CD4-positive, alpha-beta T cell (primary cell): ENCODE results near the gene KCNQ1OT1. TPM values are rescaled to one million over a fixed set of nuclear protein-coding genes. Genes with fewer than 3 reads are reported as not detected.

Experiments used
- ATAC-seq: fragments of 200-7000 bp; cut with Tn5 transposase; one replicate; pipeline ENCODE4 v1.10.0; 2022; ENCODE audit warnings: mild to moderate bottlenecking; ENCODE audit not compliant: poor library complexity
- CTCF ChIA-PET: fragments of 350-600 bp; sonication (Branson Sonifier 250); formaldehyde crosslinking; loops from one replicate; lab custom pipeline; 2021; ENCODE audit warnings: antibody characterized with exemption, inconsistent platforms; lab: Charles Lee
- POLR2A ChIA-PET: fragments of 350-600 bp; sonication (Branson Sonifier 250); formaldehyde crosslinking; loops from one replicate; lab custom pipeline; 2021; ENCODE audit warnings: antibody characterized with exemption, inconsistent platforms; lab: Charles Lee
- DNase-seq, 14 experiments: peaks; one replicate each; pipeline ENCODE4 v3.0.0-alpha.2; 2013 to 2020; ENCODE audit warnings: mixed read lengths in 2 of 14
- H3K27ac ChIP-seq, 2 donors: one replicate each; pipeline versions ENCODE4 v1.5.1 to v1.7.0; 2013; ENCODE audit warnings: low read length in 2 of 2, low read depth in 1 of 2, mild to moderate bottlenecking in 1 of 2
- H3K27me3 ChIP-seq, 2 experiments: 1 replicate in 1 of 2; 2 replicates in 1 of 2; pipeline versions ENCODE4 v1.6.1 to v1.7.0; 2013; ENCODE audit warnings: low read length in 2 of 2, control low read depth in 1 of 2, mild to moderate bottlenecking in 1 of 2, moderate library complexity in 1 of 2; ENCODE audit not compliant: insufficient read depth in 2 of 2, control insufficient read depth in 1 of 2
- H3K36me3 ChIP-seq: one replicate; pipeline ENCODE4 v1.6.1; 2013; ENCODE audit warnings: low read length, control low read depth; ENCODE audit not compliant: insufficient read depth
- H3K4me1 ChIP-seq: one replicate; pipeline ENCODE4 v1.6.1; 2013; ENCODE audit warnings: low read length, control low read depth; ENCODE audit not compliant: insufficient read depth
- H3K4me3 ChIP-seq: one replicate; pipeline ENCODE4 v1.5.1; 2013; ENCODE audit warnings: mild to moderate bottlenecking, low read length, moderate library complexity
- H3K9me3 ChIP-seq, 2 experiments: 1 replicate in 1 of 2; 2 replicates in 1 of 2; pipeline versions ENCODE4 v1.6.1 to v1.7.0; 2013; ENCODE audit warnings: low read length in 2 of 2, mild to moderate bottlenecking in 2 of 2, control low read depth in 1 of 2, moderate library complexity in 1 of 2; ENCODE audit not compliant: control insufficient read depth in 1 of 2, insufficient read depth in 1 of 2
- H3K27ac Mint-ChIP-seq: one replicate; pipeline ENCODE4 v1.8.0; 2020; ENCODE audit warnings: mixed read lengths
- H3K27me3 Mint-ChIP-seq: one replicate; pipeline ENCODE4 v1.8.0; 2021; ENCODE audit warnings: mixed read lengths
- H3K36me3 Mint-ChIP-seq: one replicate; pipeline ENCODE4 v1.8.0; 2021; ENCODE audit warnings: low read depth, mixed read lengths
- H3K4me1 Mint-ChIP-seq: one replicate; pipeline ENCODE4 v1.8.0; 2021; ENCODE audit warnings: low read depth, mixed read lengths
- H3K4me3 Mint-ChIP-seq: one replicate; pipeline ENCODE4 v1.8.0; 2020; ENCODE audit warnings: mild to moderate bottlenecking, mixed read lengths
- H3K9me3 Mint-ChIP-seq: one replicate; pipeline ENCODE4 v1.8.0; 2020; ENCODE audit warnings: mixed read lengths
- intact Hi-C, 2 experiments: fragments of 100-400 bp; cut with DNase I in 1 of 2; cut with micrococcal nuclease in 1 of 2; formaldehyde crosslinking; loops; one replicate each; pipeline versions ENCODE4 v1.15.1 to v1.9.0; 2023 to 2025; cut with DNase I, micrococcal nuclease
- total RNA-seq, 174 experiments: library from RNA in 2 of 174; stranded (reverse) in 2 of 174; gene quantifications; one replicate each; pipeline ENCODE4 v1.2.3 and lab custom pipeline; 2021 to 2026
- TF ChIP-seq, protein P1 (sequence below): fragments of 200-600 bp; IDR thresholded peaks from one replicate; pipeline ENCODE4 v1.8.0; 2022; ENCODE audit warnings: antibody characterized with exemption, mild to moderate bottlenecking

Gene KCNQ1OT1
- total RNA-seq, 2 experiments from 2014 or later = 0.17 to 0.22 TPM

DNA sequence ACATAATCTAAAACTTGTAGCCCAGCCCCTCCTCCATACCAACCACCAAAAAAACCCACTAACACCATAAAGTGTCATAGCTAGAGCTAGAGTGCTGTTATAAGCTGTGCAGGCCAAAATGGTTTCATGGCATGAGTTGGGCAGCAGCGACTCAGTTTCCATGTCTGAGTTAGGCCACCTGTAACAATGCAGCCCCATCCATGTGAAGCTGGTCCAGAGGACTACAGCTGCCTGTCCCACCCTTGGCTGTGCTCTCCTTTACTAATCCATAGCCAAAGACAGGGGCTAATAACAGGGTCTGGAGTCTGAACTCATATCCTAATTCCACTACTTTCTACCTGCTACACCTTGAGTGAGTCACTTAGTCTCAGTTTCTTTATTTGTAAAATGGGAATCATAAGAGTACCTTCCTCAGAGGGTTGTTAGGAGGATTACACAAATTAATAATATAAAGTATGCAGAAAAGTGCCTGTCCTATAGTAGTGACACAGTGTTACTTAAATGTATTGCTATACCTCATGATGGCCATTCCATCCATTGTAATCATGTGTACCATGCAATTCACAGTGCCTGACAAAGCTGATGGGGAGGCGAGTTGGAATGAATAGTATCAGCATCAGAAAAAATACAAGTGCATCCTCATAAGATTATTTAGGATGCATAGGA lies 20.6 kb downstream of the KCNQ1OT1 start:
- no peaks in the 10 kb centered on the region for H3K4me1 ChIP-seq
- Mint-ChIP-seq H3K9me3 (no peaks in the 10 kb centered on the region), H3K4me3 (no peak overlapping the region), H3K4me1 (no peaks in the 10 kb centered on the region), H3K27me3 (no peaks in the 10 kb centered on the region), H3K36me3 (peaks cover 6% of the 10 kb centered on the region), H3K27ac (no peak overlapping the region)
- no peak for ATAC-seq
- peaks cover under 1% of the 10 kb centered on the region for H3K36me3 ChIP-seq
- CTCF ChIA-PET = no interaction called here
- POLR2A ChIA-PET = no interaction called here
- TF ChIP-seq, protein P1, sequence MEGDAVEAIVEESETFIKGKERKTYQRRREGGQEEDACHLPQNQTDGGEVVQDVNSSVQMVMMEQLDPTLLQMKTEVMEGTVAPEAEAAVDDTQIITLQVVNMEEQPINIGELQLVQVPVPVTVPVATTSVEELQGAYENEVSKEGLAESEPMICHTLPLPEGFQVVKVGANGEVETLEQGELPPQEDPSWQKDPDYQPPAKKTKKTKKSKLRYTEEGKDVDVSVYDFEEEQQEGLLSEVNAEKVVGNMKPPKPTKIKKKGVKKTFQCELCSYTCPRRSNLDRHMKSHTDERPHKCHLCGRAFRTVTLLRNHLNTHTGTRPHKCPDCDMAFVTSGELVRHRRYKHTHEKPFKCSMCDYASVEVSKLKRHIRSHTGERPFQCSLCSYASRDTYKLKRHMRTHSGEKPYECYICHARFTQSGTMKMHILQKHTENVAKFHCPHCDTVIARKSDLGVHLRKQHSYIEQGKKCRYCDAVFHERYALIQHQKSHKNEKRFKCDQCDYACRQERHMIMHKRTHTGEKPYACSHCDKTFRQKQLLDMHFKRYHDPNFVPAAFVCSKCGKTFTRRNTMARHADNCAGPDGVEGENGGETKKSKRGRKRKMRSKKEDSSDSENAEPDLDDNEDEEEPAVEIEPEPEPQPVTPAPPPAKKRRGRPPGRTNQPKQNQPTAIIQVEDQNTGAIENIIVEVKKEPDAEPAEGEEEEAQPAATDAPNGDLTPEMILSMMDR = no peak
- H3K27ac ChIP-seq = no peak overlapping the region
- no peaks in the 10 kb centered on the region for H3K27me3 ChIP-seq
- no peaks in the 10 kb centered on the region for H3K9me3 ChIP-seq
- H3K4me3 ChIP-seq = no peak overlapping the region
- no peak for DNase-seq
- intact Hi-C loops = no loop called here

DNA sequence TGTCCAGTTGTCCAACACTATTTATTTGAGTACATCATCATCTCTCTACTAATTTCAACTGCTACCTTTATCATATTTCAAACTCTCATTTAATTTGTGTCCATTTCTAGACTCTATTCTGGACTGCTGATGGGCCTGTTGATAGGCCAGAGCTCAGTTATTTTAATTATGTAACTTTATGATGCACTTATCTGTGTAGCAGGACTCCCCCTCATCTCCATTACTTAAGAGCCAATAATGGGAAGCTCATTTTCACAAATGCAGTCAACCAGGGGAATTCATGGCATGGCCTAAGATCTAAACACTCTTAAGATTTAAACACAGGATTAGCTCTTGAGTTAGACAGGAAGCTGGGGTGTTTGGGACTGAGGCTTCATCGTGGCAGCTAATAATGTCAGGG lies 21.4 kb downstream of the KCNQ1OT1 start:
- Histone ChIP-seq H3K4me1 (no peaks in the 10 kb centered on the region), H3K9me3 (no peaks in the 10 kb centered on the region), H3K4me3 (no peak overlapping the region), H3K27ac (no peak overlapping the region), H3K27me3 (no peaks in the 10 kb centered on the region), H3K36me3 (peaks cover 3% of the 10 kb centered on the region)
- no peaks in the 10 kb centered on the region for H3K4me1 Mint-ChIP-seq
- intact Hi-C loops = no loop called here
- ATAC-seq (no peak), DNase-seq (no peak)
- CTCF ChIA-PET = no interaction called here
- H3K27me3 Mint-ChIP-seq = no peaks in the 10 kb centered on the region
- no peak overlapping the region for H3K27ac Mint-ChIP-seq
- POLR2A ChIA-PET = no interaction called here
- peaks cover under 1% of the 10 kb centered on the region for H3K36me3 Mint-ChIP-seq
- H3K4me3 Mint-ChIP-seq = no peak overlapping the region
- no peaks in the 10 kb centered on the region for H3K9me3 Mint-ChIP-seq
- TF ChIP-seq, protein P1 = no peak

DNA sequence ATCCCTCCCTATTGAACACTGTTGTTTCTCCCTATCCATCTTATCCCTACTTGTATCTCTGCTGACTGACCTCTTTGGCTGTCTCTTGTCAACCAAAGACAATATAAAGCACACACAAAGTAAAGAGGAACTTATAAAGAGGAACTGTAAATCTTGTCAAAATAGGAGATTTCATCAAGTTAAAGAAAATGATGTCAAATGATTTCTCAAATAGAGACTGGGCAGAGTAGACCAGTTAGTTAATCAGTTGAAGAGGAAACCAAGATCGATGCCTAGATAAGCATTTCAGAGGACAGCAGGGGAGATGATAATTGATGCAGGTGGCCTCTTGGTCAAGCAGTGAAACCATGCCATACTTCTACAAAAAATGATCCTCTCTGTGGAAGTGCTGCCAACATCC lies 22.7 kb downstream of the KCNQ1OT1 start:
- ChIA-PET POLR2A (no interaction called here), CTCF (no interaction called here)
- Mint-ChIP-seq H3K9me3 (no peaks in the 10 kb centered on the region), H3K27ac (no peak overlapping the region), H3K4me3 (no peak overlapping the region), H3K36me3 (no peaks in the 10 kb centered on the region), H3K27me3 (no peaks in the 10 kb centered on the region), H3K4me1 (no peaks in the 10 kb centered on the region)
- Histone ChIP-seq H3K9me3 (no peaks in the 10 kb centered on the region), H3K36me3 (peaks cover 3% of the 10 kb centered on the region), H3K27ac (no peak overlapping the region), H3K4me3 (no peak overlapping the region), H3K27me3 (no peaks in the 10 kb centered on the region), H3K4me1 (no peaks in the 10 kb centered on the region)
- intact Hi-C loops = no loop called here
- TF ChIP-seq, protein P1 = no peak
- DNase-seq (peak in 1 of 14 experiments; percentile 0), ATAC-seq (no peak)
